ENCODE results near the gene PDE4B.

The PDE4B gene

DNA sequence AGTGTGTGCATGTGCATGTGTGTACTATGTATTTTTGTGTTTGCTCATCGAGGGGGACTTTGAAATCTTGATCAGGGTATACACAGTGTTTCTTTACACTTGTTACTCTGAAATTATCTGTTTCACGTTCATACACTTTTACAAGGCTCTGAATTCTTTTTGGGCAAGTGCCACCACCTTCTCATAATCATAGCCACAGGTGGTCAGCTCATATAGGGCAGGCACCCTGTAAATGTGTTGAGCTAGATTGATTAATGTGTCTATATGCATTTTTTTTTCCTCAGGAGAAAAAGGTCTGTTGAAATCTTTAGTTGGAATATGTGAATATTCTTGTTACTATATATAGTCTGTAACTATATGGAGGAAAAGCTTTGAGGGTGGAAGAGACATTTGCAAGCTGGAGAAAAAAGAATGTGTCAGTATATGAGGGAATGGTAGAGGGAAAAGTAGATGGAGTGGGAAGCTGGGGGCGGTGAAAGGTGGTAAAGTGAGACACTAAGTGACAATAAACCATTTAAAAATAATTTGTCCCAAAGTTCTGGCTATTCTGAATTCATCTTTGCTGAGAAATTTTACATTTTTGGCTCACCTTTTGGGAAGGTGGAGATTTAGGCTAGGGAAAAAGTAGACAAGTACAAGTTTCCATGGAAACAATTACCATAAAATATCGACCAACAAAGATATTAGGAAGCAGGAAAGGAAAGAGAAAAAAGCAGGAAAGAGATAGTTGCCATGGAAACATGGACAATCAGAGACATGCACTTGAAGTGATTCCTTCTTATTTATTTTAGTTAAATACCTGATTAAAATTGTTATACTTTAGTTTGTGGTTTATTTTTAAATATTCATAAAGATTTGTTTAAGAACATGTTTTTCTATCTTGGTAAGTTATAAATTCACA is 277.5 kb downstream of the PDE4B start:
- FAIRE-seq (no peak), DNase-seq (ENCODE audit: insufficient read length, low spot score) (no peak)
- TF ChIP-seq POLR2AphosphoS5 (IDR thresholded peaks at IDR 0.05; ENCODE audit: low read depth, low read length) (no peak), POLR2A (IDR thresholded peaks at IDR 0.05; ENCODE audit: low read depth, low read length) (no peak), PAX5 (IDR thresholded peaks at IDR 0.05; ENCODE audit: insufficient read depth, low read length, severe bottlenecking) (no peak), POU2F2 (IDR thresholded peaks at IDR 0.05; ENCODE audit: low read depth, low read length) (no peak), TAF1 (IDR thresholded peaks at IDR 0.05; ENCODE audit: low read depth, low read length) (no peak), SPI1 (IDR thresholded peaks at IDR 0.05; ENCODE audit: low read depth, low read length) (no peak)

- TF ChIP-seq POU2F2 (IDR thresholded peaks at IDR 0.05; ENCODE audit: low read depth, low read length): no peak
- no peak for TF ChIP-seq POLR2A (IDR thresholded peaks at IDR 0.05; ENCODE audit: low read depth, low read length)
- no peak for TF ChIP-seq SPI1 (IDR thresholded peaks at IDR 0.05; ENCODE audit: low read depth, low read length)
- no peak for TF ChIP-seq PAX5 (IDR thresholded peaks at IDR 0.05; ENCODE audit: insufficient read depth, low read length, severe bottlenecking)
- no peak for TF ChIP-seq POLR2AphosphoS5 (IDR thresholded peaks at IDR 0.05; ENCODE audit: low read depth, low read length)
- TF ChIP-seq TAF1 (IDR thresholded peaks at IDR 0.05; ENCODE audit: low read depth, low read length): no peak
- DNase-seq (ENCODE audit: insufficient read length, low spot score): no peak
- no peak for FAIRE-seq
Measured at GRCh38 chr1:66073388-66073787, 280.7 kb downstream of the PDE4B start.

GRCh38 chr1:66074147-66074546 is 281.5 kb downstream of the PDE4B start:
- TF ChIP-seq POU2F2 (IDR thresholded peaks at IDR 0.05; ENCODE audit: low read depth, low read length): no peak
- no peak for TF ChIP-seq PAX5 (IDR thresholded peaks at IDR 0.05; ENCODE audit: insufficient read depth, low read length, severe bottlenecking)
- no peak for TF ChIP-seq TAF1 (IDR thresholded peaks at IDR 0.05; ENCODE audit: low read depth, low read length)
- no peak for TF ChIP-seq POLR2AphosphoS5 (IDR thresholded peaks at IDR 0.05; ENCODE audit: low read depth, low read length)
- no peak for TF ChIP-seq SPI1 (IDR thresholded peaks at IDR 0.05; ENCODE audit: low read depth, low read length)
- no peak for TF ChIP-seq POLR2A (IDR thresholded peaks at IDR 0.05; ENCODE audit: low read depth, low read length)
- DNase-seq (ENCODE audit: insufficient read length, low spot score) (no peak), FAIRE-seq (no peak)

GRCh38 chr1:66078412-66078811 is 285.7 kb downstream of the PDE4B start:
- no peak for FAIRE-seq
- no peak for DNase-seq (ENCODE audit: insufficient read length, low spot score)
- TF ChIP-seq POLR2AphosphoS5 (IDR thresholded peaks at IDR 0.05; ENCODE audit: low read depth, low read length) (no peak), POLR2A (IDR thresholded peaks at IDR 0.05; ENCODE audit: low read depth, low read length) (no peak), SPI1 (IDR thresholded peaks at IDR 0.05; ENCODE audit: low read depth, low read length) (no peak), POU2F2 (IDR thresholded peaks at IDR 0.05; ENCODE audit: low read depth, low read length) (no peak), PAX5 (IDR thresholded peaks at IDR 0.05; ENCODE audit: insufficient read depth, low read length, severe bottlenecking) (no peak), TAF1 (IDR thresholded peaks at IDR 0.05; ENCODE audit: low read depth, low read length) (no peak)

GRCh38 chr1:66083003-66083402 is 290.3 kb downstream of the PDE4B start:
- DNase-seq (ENCODE audit: insufficient read length, low spot score) (no peak), FAIRE-seq (no peak)
- TF ChIP-seq POLR2AphosphoS5 (IDR thresholded peaks at IDR 0.05; ENCODE audit: low read depth, low read length): no peak
- no peak for TF ChIP-seq TAF1 (IDR thresholded peaks at IDR 0.05; ENCODE audit: low read depth, low read length)
- no peak for TF ChIP-seq PAX5 (IDR thresholded peaks at IDR 0.05; ENCODE audit: insufficient read depth, low read length, severe bottlenecking)
- no peak for TF ChIP-seq SPI1 (IDR thresholded peaks at IDR 0.05; ENCODE audit: low read depth, low read length)
- TF ChIP-seq POU2F2 (IDR thresholded peaks at IDR 0.05; ENCODE audit: low read depth, low read length): no peak
- TF ChIP-seq POLR2A (IDR thresholded peaks at IDR 0.05; ENCODE audit: low read depth, low read length): no peak

GRCh38 chr1:66084442-66084841 is 291.7 kb downstream of the PDE4B start:
- FAIRE-seq (no peak), DNase-seq (ENCODE audit: insufficient read length, low spot score) (no peak)
- TF ChIP-seq PAX5 (IDR thresholded peaks at IDR 0.05; ENCODE audit: insufficient read depth, low read length, severe bottlenecking) (no peak), SPI1 (IDR thresholded peaks at IDR 0.05; ENCODE audit: low read depth, low read length) (no peak), POU2F2 (IDR thresholded peaks at IDR 0.05; ENCODE audit: low read depth, low read length) (no peak), POLR2A (IDR thresholded peaks at IDR 0.05; ENCODE audit: low read depth, low read length) (no peak), TAF1 (IDR thresholded peaks at IDR 0.05; ENCODE audit: low read depth, low read length) (no peak), POLR2AphosphoS5 (IDR thresholded peaks at IDR 0.05; ENCODE audit: low read depth, low read length) (no peak)

GRCh38 chr1:66085600-66085999 is 292.9 kb downstream of the PDE4B start:
- FAIRE-seq (no peak), DNase-seq (ENCODE audit: insufficient read length, low spot score) (no peak)
- TF ChIP-seq POLR2A (IDR thresholded peaks at IDR 0.05; ENCODE audit: low read depth, low read length) (no peak), TAF1 (IDR thresholded peaks at IDR 0.05; ENCODE audit: low read depth, low read length) (no peak), PAX5 (IDR thresholded peaks at IDR 0.05; ENCODE audit: insufficient read depth, low read length, severe bottlenecking) (no peak), SPI1 (IDR thresholded peaks at IDR 0.05; ENCODE audit: low read depth, low read length) (no peak), POLR2AphosphoS5 (IDR thresholded peaks at IDR 0.05; ENCODE audit: low read depth, low read length) (no peak), POU2F2 (IDR thresholded peaks at IDR 0.05; ENCODE audit: low read depth, low read length) (no peak)

DNA sequence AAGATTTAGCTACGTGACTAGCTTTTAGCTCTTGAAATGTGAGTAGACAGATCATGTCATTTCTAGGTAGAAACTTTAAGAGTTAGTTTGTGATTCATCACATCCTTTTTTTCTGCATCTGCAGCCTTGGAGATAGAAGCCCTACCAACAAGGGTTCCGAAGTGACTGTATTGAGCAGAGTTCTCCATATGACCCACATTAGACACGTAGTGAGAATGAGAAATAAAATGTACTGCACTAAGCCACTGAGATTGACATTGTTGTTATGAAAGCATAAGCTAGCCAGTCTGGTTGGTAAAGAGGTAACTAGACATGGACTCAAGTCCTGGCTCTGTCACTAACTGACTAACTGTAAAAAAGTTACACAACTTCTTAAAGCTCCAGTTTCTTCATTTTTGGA is 296.1 kb downstream of the PDE4B start:
- DNase-seq (ENCODE audit: insufficient read length, low spot score): no peak
- no peak for FAIRE-seq
- TF ChIP-seq TAF1 (IDR thresholded peaks at IDR 0.05; ENCODE audit: low read depth, low read length) (no peak), POU2F2 (IDR thresholded peaks at IDR 0.05; ENCODE audit: low read depth, low read length) (no peak), PAX5 (IDR thresholded peaks at IDR 0.05; ENCODE audit: insufficient read depth, low read length, severe bottlenecking) (no peak), POLR2AphosphoS5 (IDR thresholded peaks at IDR 0.05; ENCODE audit: low read depth, low read length) (no peak)

- FAIRE-seq: no peak
- no peak for DNase-seq (ENCODE audit: insufficient read length, low spot score)
- TF ChIP-seq POLR2AphosphoS5 (IDR thresholded peaks at IDR 0.05; ENCODE audit: low read depth, low read length) (no peak), POLR2A (IDR thresholded peaks at IDR 0.05; ENCODE audit: low read depth, low read length) (no peak), PAX5 (IDR thresholded peaks at IDR 0.05; ENCODE audit: insufficient read depth, low read length, severe bottlenecking) (no peak), TAF1 (IDR thresholded peaks at IDR 0.05; ENCODE audit: low read depth, low read length) (no peak), SPI1 (IDR thresholded peaks at IDR 0.05; ENCODE audit: low read depth, low read length) (no peak), POU2F2 (IDR thresholded peaks at IDR 0.05; ENCODE audit: low read depth, low read length) (no peak)
Measured at GRCh38 chr1:66090859-66091457, 298.3 kb downstream of the PDE4B start.
